HepG2 (cell line): ENCODE measurements around the gene KATNB1. TPM values are rescaled to one million over a fixed set of nuclear protein-coding genes. Genes with fewer than 3 reads are reported as not detected.

Experiments
- ATF7-NPFF ChIP-seq: sonication (generic); formaldehyde crosslinking; IDR thresholded peaks from 2 replicates; pipeline ENCODE4 v1.8.1; 2023; ENCODE audit warnings: mild to moderate bottlenecking, low read depth, missing genetic modification reagents, moderate library complexity
- CREBL2 ChIP-seq: sonication (generic); formaldehyde crosslinking; IDR thresholded peaks from 2 replicates; pipeline ENCODE4 v1.8.1; 2023; ENCODE audit warnings: missing genetic modification reagents, mild to moderate bottlenecking, borderline replicate concordance
- DNMT3B ChIP-seq: conservative IDR thresholded peaks from 2 replicates; pipeline ENCODE4 v1.6.1; 2016; ENCODE audit warnings: missing biosample characterization, control low read depth
- ETV5 ChIP-seq: IDR thresholded peaks from 2 replicates; pipeline ENCODE4 v1.6.1; 2018; ENCODE audit warnings: missing biosample characterization, missing genetic modification reagents, inconsistent platforms, borderline replicate concordance
- HDAC2 ChIP-seq: sonication (generic); formaldehyde crosslinking; IDR thresholded peaks from 2 replicates; pipeline ENCODE4 v1.4.0; 2020; ENCODE audit warnings: missing genetic modification reagents
- HNRNPK ChIP-seq: fragments of 200-400 bp; formaldehyde crosslinking; IDR thresholded peaks from 2 replicates; pipeline ENCODE4 v1.6.1; 2018; ENCODE audit warnings: low read length, low read depth, moderate library complexity, mild to moderate bottlenecking; ENCODE audit not compliant: poor library complexity, severe bottlenecking
- HNRNPUL1 ChIP-seq: fragments of 200-400 bp; formaldehyde crosslinking; IDR thresholded peaks from 2 replicates; pipeline ENCODE4 v1.6.1; 2017; ENCODE audit warnings: low read depth, mild to moderate bottlenecking, low read length, moderate library complexity
- IKZF1 ChIP-seq: fragments of 450-650 bp; IDR thresholded peaks from 2 replicates; pipeline ENCODE4 v1.7.1; 2016
- KAT7 ChIP-seq: IDR thresholded peaks from 2 replicates; pipeline ENCODE4 v1.6.1; 2018; ENCODE audit warnings: borderline replicate concordance, missing compliant biosample characterization
- MEIS2 ChIP-seq: sonication (generic); formaldehyde crosslinking; IDR thresholded peaks from 2 replicates; pipeline ENCODE4 v1.9.0; 2021; ENCODE audit warnings: mild to moderate bottlenecking, missing genetic modification reagents
- MTA3 ChIP-seq: sonication (generic); formaldehyde crosslinking; IDR thresholded peaks from 2 replicates; pipeline ENCODE4 v1.4.0; 2020; ENCODE audit warnings: missing genetic modification reagents
- PCBP1 ChIP-seq: fragments of 200-400 bp; formaldehyde crosslinking; IDR thresholded peaks from 2 replicates; pipeline ENCODE4 v1.6.1; 2017; ENCODE audit warnings: mild to moderate bottlenecking, low read depth, low read length, borderline replicate concordance
- PRPF4 ChIP-seq: fragments of 200-400 bp; formaldehyde crosslinking; IDR thresholded peaks from 2 replicates; pipeline ENCODE4 v1.6.1; 2016; ENCODE audit warnings: low read length, low read depth; ENCODE audit not compliant: poor library complexity, severe bottlenecking
- RERE ChIP-seq: IDR thresholded peaks from 2 replicates; pipeline ENCODE4 v1.6.1; 2016; ENCODE audit warnings: low read depth, missing genetic modification reagents, missing compliant biosample characterization
- SP2 ChIP-seq: sonication (generic); formaldehyde crosslinking; IDR thresholded peaks from 2 replicates; pipeline ENCODE4 v1.5.1; 2020; ENCODE audit warnings: mild to moderate bottlenecking, missing genetic modification reagents
- SRY ChIP-seq: sonication (generic); formaldehyde crosslinking; IDR thresholded peaks from 2 replicates; pipeline ENCODE4 v1.8.0; 2022; ENCODE audit warnings: mild to moderate bottlenecking, missing genetic modification reagents
- ZC3H4 ChIP-seq: sonication (generic); formaldehyde crosslinking; IDR thresholded peaks from 2 replicates; pipeline ENCODE4 v1.4.0; 2020; ENCODE audit warnings: missing genetic modification reagents, borderline replicate concordance
- ZNF331 ChIP-seq: sonication (generic); formaldehyde crosslinking; IDR thresholded peaks from 2 replicates; pipeline ENCODE4 v1.4.0; 2020; ENCODE audit warnings: missing genetic modification reagents
- ZNF687 ChIP-seq: sonication (generic); formaldehyde crosslinking; IDR thresholded peaks from 2 replicates; pipeline ENCODE4 v1.5.1; 2020; ENCODE audit warnings: mild to moderate bottlenecking, missing genetic modification reagents, moderate library complexity
- polyA plus RNA-seq, 8 experiments: library from polyadenylated mRNA; depleted of rRNA in 3 of 8; stranded (reverse) in 7 of 8; unstranded in 1 of 8; fragments of >200 nt; fragmentation: Illumina TruSeq in 4 of 8; extraction: Trizol in 4 of 8; gene quantifications; 2 replicates each; pipeline versions ENCODE4 v1.2.1 to v1.2.3, GENCODE V29; 2011 to 2016; ENCODE audit warnings: low read depth in 4 of 8, missing spikeins in 1 of 8, mixed read lengths in 1 of 8; ENCODE audit not compliant: insufficient read depth in 1 of 8
- total RNA-seq, 5 experiments: library from RNA; depleted of rRNA; stranded (reverse); fragments of >200 nt; fragmentation: Illumina TruSeq; extraction: Trizol; gene quantifications; 2 replicates each; pipeline ENCODE4 v1.2.3, GENCODE V29; 2016; ENCODE audit warnings: low read depth in 1 of 5
- TF ChIP-seq, protein P1 (sequence below): sonication (generic); formaldehyde crosslinking; IDR thresholded peaks from 2 replicates; pipeline ENCODE4 v1.4.0; 2020; ENCODE audit warnings: missing genetic modification reagents

Gene KATNB1
- total and polyA plus RNA-seq, 2 of the 13 experiments (the other 11 are each of a cell fraction or from before 2014, with no cell fraction given), result 31.5 to 43.5 TPM

DNA sequence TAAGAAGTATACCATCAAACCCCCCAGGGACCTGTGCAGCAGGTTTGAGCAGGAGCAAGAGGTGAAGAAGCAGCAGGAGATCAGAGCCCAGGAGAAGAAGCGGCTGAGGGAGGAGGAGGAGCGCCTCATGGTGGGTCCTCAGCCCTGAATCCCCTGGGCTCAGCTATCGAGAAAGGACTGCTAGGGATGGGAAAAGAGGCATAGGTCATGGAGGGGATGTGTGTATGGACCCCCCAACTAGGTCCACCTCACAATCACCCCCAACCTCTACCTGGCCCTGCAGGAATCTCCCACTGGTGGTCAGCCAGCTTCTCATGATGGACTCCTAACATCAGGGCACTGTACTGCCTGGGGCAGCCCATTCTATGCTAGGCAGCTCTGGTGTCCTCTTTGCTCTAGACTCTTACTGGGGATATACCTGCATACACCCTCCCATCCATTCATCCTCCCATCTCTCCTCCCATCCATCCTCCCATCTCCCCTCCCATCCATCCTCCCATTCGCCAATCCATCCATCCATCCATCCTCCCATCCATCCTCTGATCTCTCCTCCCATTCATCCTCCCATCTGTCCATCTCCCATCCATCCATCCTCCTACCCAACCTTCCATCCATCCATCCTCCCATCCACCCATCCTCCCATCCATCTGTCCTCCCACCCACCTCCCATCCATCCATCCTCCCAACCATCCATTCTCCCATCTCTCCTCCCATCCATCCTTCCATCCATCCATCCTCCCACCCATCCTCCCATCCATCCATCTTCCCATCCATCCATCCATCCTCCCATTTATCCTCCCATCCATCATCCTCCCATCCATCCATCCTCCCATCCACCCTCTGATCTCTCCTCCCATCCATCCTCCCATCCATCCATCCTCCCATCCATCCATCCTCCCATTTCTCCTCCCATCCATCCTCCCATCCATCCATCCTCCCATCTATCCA lies 30.4 kb upstream of the KATNB1 start (continued):
- TF ChIP-seq CREBL2 (CRISPR knock-in tag), result no peak
- no peak for TF ChIP-seq ATF7-NPFF (CRISPR knock-in tag)
- no peak for TF ChIP-seq ZNF331 (CRISPR knock-in tag)
- no peak for TF ChIP-seq SRY (CRISPR knock-in tag)
- TF ChIP-seq PCBP1, result no peak
- TF ChIP-seq MEIS2 (CRISPR knock-in tag), result no peak
- TF ChIP-seq HNRNPUL1, result no peak
- TF ChIP-seq IKZF1, result 0 out of 2 replicates have a peak, but pooled peaks have one; percentile 18
- TF ChIP-seq, protein P1, sequence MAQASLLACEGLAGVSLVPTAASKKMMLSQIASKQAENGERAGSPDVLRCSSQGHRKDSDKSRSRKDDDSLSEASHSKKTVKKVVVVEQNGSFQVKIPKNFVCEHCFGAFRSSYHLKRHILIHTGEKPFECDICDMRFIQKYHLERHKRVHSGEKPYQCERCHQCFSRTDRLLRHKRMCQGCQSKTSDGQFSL, result no peak
- TF ChIP-seq RERE (CRISPR knock-in tag), result no peak
- peak; percentile 59 for TF ChIP-seq HNRNPK
- no peak for TF ChIP-seq ZC3H4 (CRISPR knock-in tag)
- TF ChIP-seq ZNF687 (CRISPR knock-in tag), result peak; percentile 37; the same call in 1 of the 2 replicates
- no peak for TF ChIP-seq HDAC2
- no peak for TF ChIP-seq KAT7 (CRISPR knock-in tag)
- TF ChIP-seq MTA3 (CRISPR knock-in tag), result no peak
- TF ChIP-seq SP2 (CRISPR knock-in tag), result no peak
- TF ChIP-seq DNMT3B (CRISPR knock-in tag), result no peak
- no peak for TF ChIP-seq ETV5 (CRISPR knock-in tag)
- TF ChIP-seq PRPF4, result no peak
